Activated CD8-positive, alpha-beta memory T cell treated with anti-CD3 and anti-CD28 coated beads, Interleukin-2, amount 50 U/mL, for 24 hours (primary cell): ENCODE measurements around the gene BRSK2.
"Not testable (repeated sequence)": the region's sequence is repeated elsewhere in the genome, so short reads cannot be mapped to it uniquely, and the experiment has no call there.

Experiments
- DNase-seq: peaks from one replicate; pipeline ENCODE4 v3.0.0-alpha.2; 2020; ENCODE audit errors: extremely low read depth

BRSK2 gene

GRCh38 chr11:1389932-1390568 lies at the start of gene BRSK2:
BRSK2 (plus strand) TSS chr11:1389934; CDS start chr11:1390285, 351 bp downstream.
- no peak for DNase-seq

GRCh38 chr11:1340111-1340510 lies 49.6 kb upstream of the BRSK2 start:
- DNase-seq, result no peak

- DNase-seq, result not testable (repeated sequence)
These were observed 48.5 kb upstream of the BRSK2 start for GRCh38 chr11:1341226-1341625.

- DNase-seq, result no peak
These were observed 47.7 kb upstream of the BRSK2 start for GRCh38 chr11:1341928-1342524.

DNA sequence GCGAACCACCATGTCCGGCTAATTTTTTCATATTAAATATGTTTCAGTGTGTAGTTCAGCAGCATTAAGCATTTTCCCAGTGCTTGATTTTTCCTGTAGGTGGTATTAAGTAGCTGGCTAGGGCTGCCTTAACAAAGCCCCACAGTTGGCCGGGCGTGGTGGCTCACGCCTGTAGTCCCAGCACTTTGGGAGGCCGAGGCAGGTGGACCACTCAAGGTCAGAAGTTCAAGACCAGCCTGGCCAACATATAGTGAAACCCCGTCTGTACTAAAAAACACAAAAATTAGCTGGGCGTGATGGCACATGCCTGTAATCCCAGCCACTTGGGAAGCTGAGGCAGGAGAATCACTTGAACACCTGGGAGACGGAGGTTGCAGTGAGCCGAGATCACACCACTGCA lies 46.8 kb upstream of the BRSK2 start:
- no peak for DNase-seq

GRCh38 chr11:1343391-1344055 lies 46.2 kb upstream of the BRSK2 start:
- DNase-seq, result no peak

DNA sequence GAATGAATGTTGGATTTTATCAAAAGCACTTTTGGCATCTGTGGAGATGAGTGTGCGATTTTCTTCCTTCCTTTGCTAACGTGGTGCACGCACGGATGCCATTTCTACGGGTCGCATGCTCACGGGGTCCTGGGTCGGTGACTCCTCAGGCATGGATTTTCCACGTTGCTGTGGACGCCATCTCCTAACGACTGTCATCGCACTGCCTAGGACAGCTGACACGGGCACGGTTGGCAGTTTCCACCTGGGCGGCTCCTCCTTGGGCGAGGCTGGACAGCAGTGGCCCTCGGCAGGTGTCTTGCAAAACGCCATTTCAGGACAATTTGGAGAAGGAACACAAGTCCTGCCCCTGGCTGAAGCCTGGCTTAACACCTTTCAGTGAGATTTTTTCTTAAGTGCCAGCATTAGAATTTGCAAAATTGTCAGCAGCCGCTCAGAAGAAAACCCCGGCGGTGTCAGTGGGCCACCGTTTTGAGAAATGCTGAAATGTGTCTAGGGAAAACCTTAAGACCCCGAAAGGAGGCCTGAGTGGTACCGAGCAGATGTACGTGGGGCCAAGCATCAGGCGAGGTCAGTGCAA lies 45.6 kb upstream of the BRSK2 start:
- DNase-seq, result no peak

- no peak for DNase-seq
These were observed 43.8 kb upstream of the BRSK2 start for GRCh38 chr11:1345737-1346513.

- no peak for DNase-seq
These were observed 42.9 kb upstream of the BRSK2 start for GRCh38 chr11:1346669-1347390.

DNA sequence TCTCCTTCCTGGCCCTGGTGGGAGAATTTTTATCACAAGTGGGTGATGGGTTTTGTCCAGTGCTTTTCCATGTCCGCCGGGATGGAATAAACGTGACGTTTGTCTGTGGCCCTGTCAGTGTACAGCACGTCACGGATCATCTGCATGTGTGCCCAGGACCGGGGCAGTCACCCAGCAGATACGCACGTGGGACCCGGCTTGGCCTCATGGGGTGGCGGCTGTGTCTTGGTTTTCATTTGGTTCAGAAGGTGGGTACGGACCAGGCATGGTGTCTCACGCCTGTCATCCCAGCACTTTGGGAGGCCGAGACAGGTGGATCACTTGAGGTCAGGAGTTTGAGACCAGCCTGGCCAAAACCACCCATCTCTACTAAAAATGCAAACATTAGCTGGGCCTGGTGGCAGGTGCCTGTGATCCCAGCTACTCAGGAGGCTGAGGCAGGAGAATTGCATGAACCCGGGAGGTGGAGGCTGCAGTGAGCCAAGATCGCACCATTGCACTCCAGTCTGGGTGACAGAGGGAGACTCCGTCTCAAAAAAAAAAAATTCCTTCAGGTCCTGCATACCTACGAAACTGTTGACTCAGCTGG lies 42.2 kb upstream of the BRSK2 start:
- not testable (repeated sequence) for DNase-seq

- no peak for DNase-seq
These were observed 41.5 kb upstream of the BRSK2 start for GRCh38 chr11:1348146-1348795.

- no peak for DNase-seq
These were observed 40.9 kb upstream of the BRSK2 start for GRCh38 chr11:1348796-1349326.

DNA sequence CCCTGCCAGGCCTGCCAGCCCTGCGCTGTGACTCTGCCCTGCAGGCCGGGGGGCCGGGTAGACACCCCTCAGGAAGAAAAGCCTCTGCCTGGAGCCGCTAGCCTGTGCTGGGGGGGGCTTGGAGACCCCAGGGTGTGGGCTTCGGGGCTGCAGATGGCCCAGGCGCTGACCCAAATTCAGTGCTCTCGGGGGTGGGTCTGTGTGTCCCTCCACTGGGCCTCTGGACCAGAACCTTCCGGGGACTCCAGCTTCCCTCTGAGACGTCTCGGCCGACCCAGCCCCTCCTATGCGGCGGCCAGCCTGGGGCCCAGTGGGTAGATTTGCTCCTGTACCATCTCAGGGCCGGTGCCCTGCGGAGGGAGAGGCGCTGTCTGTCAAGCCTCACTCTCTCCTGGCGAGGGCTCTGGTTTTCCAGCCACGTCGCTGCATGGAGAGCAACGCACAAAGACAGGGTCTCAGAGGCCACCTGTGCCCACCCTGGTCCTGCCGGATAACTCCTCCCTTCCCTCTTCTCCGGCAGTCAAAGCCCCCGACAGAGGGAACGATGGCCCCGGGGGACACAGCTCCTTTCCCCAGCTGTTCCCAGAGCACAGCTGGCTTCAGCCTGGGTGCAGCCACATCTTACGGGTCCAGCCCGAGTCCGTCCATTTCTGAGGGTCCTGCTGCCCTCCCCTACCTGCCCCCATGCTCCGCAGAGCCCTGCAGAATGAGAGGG lies 40.2 kb upstream of the BRSK2 start:
- DNase-seq, result no peak

GRCh38 chr11:1350086-1350725 lies 39.5 kb upstream of the BRSK2 start:
- no peak for DNase-seq

DNA sequence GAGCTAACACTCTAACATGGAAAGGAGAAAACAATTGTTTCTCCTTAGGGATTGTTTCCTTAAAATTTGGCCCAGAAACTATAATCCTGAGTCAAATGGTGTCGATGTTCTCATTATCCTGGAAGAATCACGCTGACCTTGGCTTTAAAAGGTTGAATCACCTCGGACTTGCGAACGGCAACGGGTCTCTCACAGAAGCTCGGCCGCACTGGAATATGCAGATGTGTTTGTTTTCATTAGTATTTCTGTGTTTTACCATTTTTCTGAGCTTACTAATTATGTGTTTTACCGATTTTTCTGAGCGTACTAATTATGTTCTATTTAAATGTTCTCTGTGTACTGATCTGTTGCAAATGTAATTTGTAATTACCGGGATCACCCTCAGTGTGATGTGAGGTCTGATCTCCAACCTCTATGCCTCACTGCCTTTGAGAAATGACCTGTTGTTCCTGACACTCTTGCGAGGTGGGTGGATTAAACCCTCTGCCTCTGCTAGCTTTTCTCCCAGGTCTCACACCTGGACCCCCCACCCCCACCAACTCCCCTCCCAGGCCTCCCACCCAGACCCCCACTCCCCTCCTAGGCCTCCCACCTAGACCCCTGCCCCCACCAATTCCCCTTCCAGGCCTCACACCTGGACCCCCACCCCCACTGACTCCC lies 38.3 kb upstream of the BRSK2 start:
- DNase-seq, result no peak

GRCh38 chr11:1352696-1353382 lies 36.9 kb upstream of the BRSK2 start:
- no peak for DNase-seq

- DNase-seq, result no peak
These were observed 36.2 kb upstream of the BRSK2 start for GRCh38 chr11:1353383-1354124.
